ENCODE data around the gene GPC6.

GPC6 gene

GRCh38 chr13:93689333-93689732, 462.7 kb downstream of the GPC6 start:
- no peak for TF ChIP-seq CTCF (IDR thresholded peaks at IDR 0.05; ENCODE audit: borderline replicate concordance, insufficient read depth, low read depth, low read length)
- H3K4me3 ChIP-seq (ENCODE audit: low read depth, low read length): no peak overlapping the region

GRCh38 chr13:93690139-93690538, 463.5 kb downstream of the GPC6 start:
- H3K4me3 ChIP-seq (ENCODE audit: low read depth, low read length): no peak overlapping the region
- TF ChIP-seq CTCF (IDR thresholded peaks at IDR 0.05; ENCODE audit: borderline replicate concordance, insufficient read depth, low read depth, low read length): no peak

- no peak for TF ChIP-seq CTCF (IDR thresholded peaks at IDR 0.05; ENCODE audit: borderline replicate concordance, insufficient read depth, low read depth, low read length)
- H3K4me3 ChIP-seq (ENCODE audit: low read depth, low read length): no peak overlapping the region
Observed at GRCh38 chr13:93698016-93698613, 471.5 kb downstream of the GPC6 start.

- TF ChIP-seq CTCF (IDR thresholded peaks at IDR 0.05; ENCODE audit: borderline replicate concordance, insufficient read depth, low read depth, low read length): no peak
Observed at GRCh38 chr13:93700115-93700514, 473.5 kb downstream of the GPC6 start.

GRCh38 chr13:93708308-93709075, 481.9 kb downstream of the GPC6 start:
- H3K4me3 ChIP-seq (ENCODE audit: low read depth, low read length): no peak overlapping the region
- no peak for TF ChIP-seq CTCF (IDR thresholded peaks at IDR 0.05; ENCODE audit: borderline replicate concordance, insufficient read depth, low read depth, low read length)

More at GRCh38 chr13:93700115-93700514, 473.5 kb downstream of the GPC6 start:
- no peak overlapping the region for H3K4me3 ChIP-seq (ENCODE audit: low read depth, low read length)

GRCh38 chr13:93709506-93710244, 483.1 kb downstream of the GPC6 start:
- TF ChIP-seq CTCF (IDR thresholded peaks at IDR 0.05; ENCODE audit: borderline replicate concordance, insufficient read depth, low read depth, low read length): no peak

More at GRCh38 chr13:93709506-93710244, 483.1 kb downstream of the GPC6 start:
- no peak overlapping the region for H3K4me3 ChIP-seq (ENCODE audit: low read depth, low read length)

All from GM12875 (cell line).